CD4-positive, alpha-beta memory T cell (primary cell): Measurements from ENCODE around the gene ACTL7A. TPM values are rescaled to one million over a fixed set of nuclear protein-coding genes. Genes with fewer than 3 reads are reported as not detected.
A peak's percentile ranks its signal among the peaks of the same experiment; 100 is the strongest.

ENCODE experiments used
- CTCF ChIA-PET: fragments of 350-600 bp; sonication (Branson Sonifier 250); formaldehyde crosslinking; loops from one replicate; lab custom pipeline; 2021; ENCODE audit warnings: inconsistent platforms; ENCODE audit not compliant: partially characterized antibody; lab: Charles Lee
- POLR2A ChIA-PET: fragments of 350-600 bp; sonication (Branson Sonifier 250); formaldehyde crosslinking; loops from one replicate; lab custom pipeline; 2021; ENCODE audit not compliant: partially characterized antibody; lab: Charles Lee
- DNase-seq, 5 donors: peaks; one replicate each; pipeline versions ENCODE4 v3.0.0 to v3.0.0-alpha.2; 2020 to 2022; ENCODE audit warnings: mixed read lengths in 1 of 5
- H3K27ac ChIP-seq: one replicate; pipeline ENCODE4 v1.7.0; 2013; ENCODE audit warnings: low read depth, low read length
- H3K27me3 ChIP-seq: 2 replicates; pipeline ENCODE4 v1.7.0; 2013; ENCODE audit warnings: mild to moderate bottlenecking, low read length, moderate library complexity; ENCODE audit not compliant: insufficient read depth
- H3K36me3 ChIP-seq: 2 replicates; pipeline ENCODE4 v1.7.0; 2013; ENCODE audit warnings: mild to moderate bottlenecking, low read length, moderate library complexity; ENCODE audit not compliant: insufficient read depth
- H3K4me1 ChIP-seq: 2 replicates; pipeline ENCODE4 v1.7.0; 2013; ENCODE audit warnings: mild to moderate bottlenecking, low read length, moderate library complexity; ENCODE audit not compliant: insufficient read depth
- H3K4me3 ChIP-seq, 2 donors: one replicate each; pipeline ENCODE4 v1.7.0; 2013; ENCODE audit warnings: low read length in 2 of 2, mild to moderate bottlenecking in 1 of 2
- H3K9me3 ChIP-seq, 2 donors: one replicate each; pipeline ENCODE4 v1.7.0; 2013; ENCODE audit warnings: low read length in 2 of 2, control low read depth in 1 of 2; ENCODE audit not compliant: control insufficient read depth in 1 of 2
- H3K27ac Mint-ChIP-seq, 7 donors: one replicate each; pipeline ENCODE4 v1.8.0; 2020 to 2021; ENCODE audit warnings: mixed read lengths in 7 of 7, mild to moderate bottlenecking in 6 of 7, inconsistent platforms in 3 of 7, moderate library complexity in 3 of 7
- H3K27me3 Mint-ChIP-seq, 2 donors: one replicate each; pipeline ENCODE4 v1.8.0; 2020 to 2021; ENCODE audit warnings: mixed read lengths in 2 of 2
- H3K36me3 Mint-ChIP-seq, 2 donors: one replicate each; pipeline ENCODE4 v1.8.0; 2020 to 2021; ENCODE audit warnings: mixed read lengths in 2 of 2, inconsistent platforms in 1 of 2, mild to moderate bottlenecking in 1 of 2
- H3K4me1 Mint-ChIP-seq, 4 donors: one replicate each; pipeline ENCODE4 v1.8.0; 2020 to 2021; ENCODE audit warnings: mixed read lengths in 4 of 4, mild to moderate bottlenecking in 1 of 4
- H3K4me3 Mint-ChIP-seq, 8 donors: one replicate each; pipeline ENCODE4 v1.8.0; 2020 to 2021; ENCODE audit warnings: mixed read lengths in 8 of 8, mild to moderate bottlenecking in 7 of 8, moderate library complexity in 6 of 8, inconsistent platforms in 3 of 8
- H3K9me3 Mint-ChIP-seq, 8 donors: one replicate each; pipeline ENCODE4 v1.8.0; 2020 to 2021; ENCODE audit warnings: mixed read lengths in 8 of 8, mild to moderate bottlenecking in 5 of 8, inconsistent platforms in 3 of 8, moderate library complexity in 1 of 8
- intact Hi-C: fragments of 100-400 bp; cut with micrococcal nuclease; formaldehyde crosslinking; loops from one replicate; pipeline ENCODE4 v1.15.1; 2023
- polyA plus RNA-seq, 2 donors: library from polyadenylated mRNA; unstranded; fragments of 300-500 nt; fragmentation: Illumina TruSeq; gene quantifications; one replicate each; pipeline ENCODE4 v1.2.3, GENCODE V29; 2021
- total RNA-seq, 2 experiments: library from RNA; stranded (reverse); gene quantifications; one replicate each; pipeline ENCODE4 v1.2.3, GENCODE V29; 2021

ACTL7A gene
- total and polyA plus RNA-seq, 4 experiments from 2014 or later, result not detected

- Mint-ChIP-seq H3K27ac (no peak within 1 kb of the TSS), H3K4me3 (no peak within 1 kb of the TSS), H3K27me3 (peaks cover 0 to 1% of the 10 kb centered on the region in 2 donors), H3K36me3 (no peaks in the 10 kb centered on the region), H3K9me3 (peaks cover 0 to 3% (median 0%) of the 10 kb centered on the region in 8 donors), H3K4me1 (no peaks in the 10 kb centered on the region)
- no peak within 1 kb of the TSS for H3K27ac ChIP-seq
- no peaks in the 10 kb centered on the region for H3K27me3 ChIP-seq
- ChIA-PET CTCF (no interaction called here), POLR2A (no interaction called here)
- no peak for DNase-seq
- no peak within 1 kb of the TSS for H3K4me3 ChIP-seq
- intact Hi-C loops, result no loop called here
- H3K9me3 ChIP-seq, result no peaks in the 10 kb centered on the region
- H3K4me1 ChIP-seq, result no peaks in the 10 kb centered on the region
- H3K36me3 ChIP-seq, result no peaks in the 10 kb centered on the region
These were observed 6.2 kb upstream of the ACTL7A start, which contains the start of gene ACTL7B for GRCh38 chr9:108855888-108856287. Gene ACTL7B (minus strand): TSS chr9:108855986. CDS start chr9:108855930, 56 bp downstream.

GRCh38 chr9:108857572-108857971, 4.5 kb upstream of the ACTL7A start:
- DNase-seq, result no peak
- Mint-ChIP-seq H3K4me1 (no peaks in the 10 kb centered on the region), H3K27me3 (peaks cover 0 to 1% of the 10 kb centered on the region in 2 donors), H3K4me3 (no peak overlapping the region), H3K36me3 (no peaks in the 10 kb centered on the region), H3K9me3 (peaks cover 0 to 4% (median 0%) of the 10 kb centered on the region in 8 donors), H3K27ac (no peak overlapping the region)
- ChIA-PET POLR2A (no interaction called here), CTCF (interaction anchor here (1.4 kb wide), 1 partner anchor 103 kb away, joined by 3 read pairs; no protein-coding TSS in a partner anchor)
- Histone ChIP-seq H3K27me3 (no peaks in the 10 kb centered on the region), H3K4me1 (no peaks in the 10 kb centered on the region), H3K9me3 (no peaks in the 10 kb centered on the region), H3K36me3 (no peaks in the 10 kb centered on the region), H3K27ac (no peak overlapping the region), H3K4me3 (no peak overlapping the region)
- intact Hi-C loops, result no loop called here

DNA sequence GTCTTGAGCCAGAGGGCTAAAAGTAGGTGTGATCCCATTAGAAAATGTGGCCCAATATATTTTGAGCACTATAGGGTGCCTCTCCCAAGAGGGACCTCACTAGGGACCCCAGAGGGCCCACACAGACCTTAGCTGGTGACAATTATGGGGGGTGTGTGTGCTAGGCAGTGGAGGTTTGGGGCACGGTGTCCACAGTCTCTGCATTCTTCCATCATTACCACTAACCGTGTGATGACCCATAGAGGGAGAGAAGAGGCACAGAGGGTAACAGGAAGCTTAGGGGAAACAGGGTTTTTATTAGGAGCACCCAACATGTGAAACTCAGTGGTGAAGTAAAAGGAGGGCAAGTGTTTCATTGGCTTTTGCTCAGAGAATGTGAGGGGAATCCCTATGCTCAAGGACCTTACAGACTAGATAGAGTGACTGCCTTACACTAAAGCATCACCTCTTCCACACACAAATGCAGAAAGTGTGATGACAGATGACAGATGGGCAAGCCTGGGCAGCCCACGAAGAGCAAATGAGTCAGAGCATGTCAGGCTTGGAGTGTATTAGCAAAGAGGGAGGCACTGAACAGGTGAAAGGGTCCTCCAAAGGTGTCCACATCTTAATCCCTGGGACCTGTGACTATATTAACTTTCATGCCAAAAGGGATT, 2.5 kb upstream of the ACTL7A start:
- no peak overlapping the region for H3K4me3 Mint-ChIP-seq

DNA sequence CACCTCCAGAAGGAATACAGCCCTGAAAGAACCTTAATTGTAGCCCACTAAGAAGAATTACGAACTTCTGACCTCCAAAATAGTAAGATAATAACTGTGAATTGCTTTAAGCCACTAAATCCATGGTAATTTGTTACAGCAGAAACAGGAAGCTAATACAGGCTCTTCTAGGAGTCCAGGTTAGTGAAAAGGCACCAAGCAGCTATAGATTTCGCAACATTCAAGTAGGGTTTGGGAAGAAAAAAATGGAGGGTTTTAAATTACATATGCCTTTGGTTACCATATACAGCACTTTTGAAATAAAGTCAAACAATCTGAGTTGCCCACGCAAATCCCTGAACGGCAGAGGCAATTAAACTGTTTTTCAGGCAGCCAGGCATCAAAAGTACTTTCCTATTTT, 1.7 kb upstream of the ACTL7A start:
- no peak overlapping the region for H3K4me3 ChIP-seq
- Mint-ChIP-seq H3K27me3 (peaks cover 0 to 1% of the 10 kb centered on the region in 2 donors), H3K27ac (no peak overlapping the region), H3K9me3 (peaks cover 0 to 4% (median 0%) of the 10 kb centered on the region in 8 donors), H3K36me3 (no peaks in the 10 kb centered on the region), H3K4me3 (no peak overlapping the region), H3K4me1 (no peaks in the 10 kb centered on the region)
- H3K27ac ChIP-seq, result no peak overlapping the region
- H3K27me3 ChIP-seq, result no peaks in the 10 kb centered on the region
- ChIA-PET CTCF (no interaction called here), POLR2A (no interaction called here)
- H3K4me1 ChIP-seq, result no peaks in the 10 kb centered on the region
- H3K36me3 ChIP-seq, result no peaks in the 10 kb centered on the region
- no peaks in the 10 kb centered on the region for H3K9me3 ChIP-seq
- intact Hi-C loops, result no loop called here
- no peak for DNase-seq

More for the DNA sequence above, 2.5 kb upstream of the ACTL7A start:
- H3K27me3 Mint-ChIP-seq, result peaks cover 0 to 1% of the 10 kb centered on the region in 2 donors
- H3K9me3 ChIP-seq, result no peaks in the 10 kb centered on the region
- CTCF ChIA-PET, result no interaction called here
- no peaks in the 10 kb centered on the region for H3K4me1 Mint-ChIP-seq
- H3K9me3 Mint-ChIP-seq, result peaks cover 0 to 4% (median 0%) of the 10 kb centered on the region in 8 donors
- H3K36me3 Mint-ChIP-seq, result no peaks in the 10 kb centered on the region
- intact Hi-C loops, result no loop called here
- no peaks in the 10 kb centered on the region for H3K36me3 ChIP-seq
- H3K4me3 ChIP-seq, result no peak overlapping the region
- no peaks in the 10 kb centered on the region for H3K27me3 ChIP-seq
- no peak overlapping the region for H3K27ac Mint-ChIP-seq
- no peak for DNase-seq
- POLR2A ChIA-PET, result no interaction called here
- no peaks in the 10 kb centered on the region for H3K4me1 ChIP-seq
- H3K27ac ChIP-seq, result no peak overlapping the region

GRCh38 chr9:108860764-108861163, 1.3 kb upstream of the ACTL7A start:
- DNase-seq, result no peak
- no peak overlapping the region for H3K4me3 ChIP-seq
- H3K36me3 Mint-ChIP-seq, result no peaks in the 10 kb centered on the region
- no peak overlapping the region for H3K27ac Mint-ChIP-seq
- ChIA-PET POLR2A (no interaction called here), CTCF (no interaction called here)
- H3K4me1 ChIP-seq, result no peaks in the 10 kb centered on the region
- H3K4me1 Mint-ChIP-seq, result no peaks in the 10 kb centered on the region
- peaks cover 0 to 4% (median 0%) of the 10 kb centered on the region in 8 donors for H3K9me3 Mint-ChIP-seq
- peaks cover 0 to 1% of the 10 kb centered on the region in 2 donors for H3K27me3 Mint-ChIP-seq
- no peak overlapping the region for H3K27ac ChIP-seq
- H3K27me3 ChIP-seq, result no peaks in the 10 kb centered on the region
- no peak overlapping the region for H3K4me3 Mint-ChIP-seq
- intact Hi-C loops, result no loop called here
- no peaks in the 10 kb centered on the region for H3K36me3 ChIP-seq
- H3K9me3 ChIP-seq, result no peaks in the 10 kb centered on the region

- Histone ChIP-seq H3K36me3 (no peaks in the 10 kb centered on the region), H3K9me3 (no peaks in the 10 kb centered on the region), H3K4me1 (no peaks in the 10 kb centered on the region), H3K4me3 (no peak overlapping the region), H3K27me3 (no peaks in the 10 kb centered on the region), H3K27ac (no peak overlapping the region)
- DNase-seq, result no peak
- POLR2A ChIA-PET, result no interaction called here
- CTCF ChIA-PET, result no interaction called here
- peak overlapping the region in 1 of 7 donors; percentile 37 for H3K27ac Mint-ChIP-seq
- no peaks in the 10 kb centered on the region for H3K4me1 Mint-ChIP-seq
- peaks cover 0 to 1% of the 10 kb centered on the region in 2 donors for H3K27me3 Mint-ChIP-seq
- intact Hi-C loops, result no loop called here
- H3K9me3 Mint-ChIP-seq, result peaks cover 0 to 4% (median 0%) of the 10 kb centered on the region in 8 donors
- no peak overlapping the region for H3K4me3 Mint-ChIP-seq
- H3K36me3 Mint-ChIP-seq, result no peaks in the 10 kb centered on the region
These were observed 602 bp upstream of the ACTL7A start for GRCh38 chr9:108861464-108861863.

GRCh38 chr9:108863891-108864290, 1.8 kb downstream of the ACTL7A start:
- Mint-ChIP-seq H3K9me3 (peaks cover 0 to 4% (median 0%) of the 10 kb centered on the region in 8 donors), H3K27me3 (no peaks in the 10 kb centered on the region), H3K4me3 (no peak overlapping the region), H3K27ac (no peak overlapping the region), H3K4me1 (no peaks in the 10 kb centered on the region), H3K36me3 (peaks cover 18% of the 10 kb centered on the region in 2 donors)
- Histone ChIP-seq H3K4me1 (no peaks in the 10 kb centered on the region), H3K27ac (no peak overlapping the region), H3K27me3 (no peaks in the 10 kb centered on the region), H3K36me3 (no peaks in the 10 kb centered on the region), H3K9me3 (no peaks in the 10 kb centered on the region), H3K4me3 (no peak overlapping the region)
- DNase-seq, result no peak
- ChIA-PET POLR2A (no interaction called here), CTCF (no interaction called here)
- intact Hi-C loops, result no loop called here
